Measurements from ENCODE around the gene KLK1.

DNA sequence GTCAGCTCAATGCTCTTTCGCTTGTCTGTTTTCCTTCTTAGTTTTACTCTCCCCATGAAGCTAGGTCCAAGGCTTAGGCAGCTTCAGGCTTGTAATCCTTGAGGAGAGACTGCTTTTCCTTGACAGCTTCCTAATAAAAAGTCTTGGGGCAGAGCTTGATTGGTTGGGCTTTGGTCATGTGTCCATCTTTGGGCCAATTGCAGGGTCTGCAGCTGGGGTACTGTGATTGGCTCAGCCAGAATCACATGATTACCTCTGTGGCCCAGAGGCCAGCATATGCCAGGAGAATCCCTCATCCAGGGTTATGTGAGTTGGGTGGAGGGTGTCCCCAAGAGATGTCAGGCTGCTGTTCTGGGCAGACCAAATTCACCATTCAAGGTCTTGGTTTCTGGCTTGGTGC lies 8.1 kb downstream of the KLK1 start:
- TF ChIP-seq, protein P1, sequence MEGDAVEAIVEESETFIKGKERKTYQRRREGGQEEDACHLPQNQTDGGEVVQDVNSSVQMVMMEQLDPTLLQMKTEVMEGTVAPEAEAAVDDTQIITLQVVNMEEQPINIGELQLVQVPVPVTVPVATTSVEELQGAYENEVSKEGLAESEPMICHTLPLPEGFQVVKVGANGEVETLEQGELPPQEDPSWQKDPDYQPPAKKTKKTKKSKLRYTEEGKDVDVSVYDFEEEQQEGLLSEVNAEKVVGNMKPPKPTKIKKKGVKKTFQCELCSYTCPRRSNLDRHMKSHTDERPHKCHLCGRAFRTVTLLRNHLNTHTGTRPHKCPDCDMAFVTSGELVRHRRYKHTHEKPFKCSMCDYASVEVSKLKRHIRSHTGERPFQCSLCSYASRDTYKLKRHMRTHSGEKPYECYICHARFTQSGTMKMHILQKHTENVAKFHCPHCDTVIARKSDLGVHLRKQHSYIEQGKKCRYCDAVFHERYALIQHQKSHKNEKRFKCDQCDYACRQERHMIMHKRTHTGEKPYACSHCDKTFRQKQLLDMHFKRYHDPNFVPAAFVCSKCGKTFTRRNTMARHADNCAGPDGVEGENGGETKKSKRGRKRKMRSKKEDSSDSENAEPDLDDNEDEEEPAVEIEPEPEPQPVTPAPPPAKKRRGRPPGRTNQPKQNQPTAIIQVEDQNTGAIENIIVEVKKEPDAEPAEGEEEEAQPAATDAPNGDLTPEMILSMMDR (IDR thresholded peaks at IDR 0.05; ENCODE audit: poor library complexity, severe bottlenecking): no peak
- TF ChIP-seq EZH2 (IDR thresholded peaks at IDR 0.05; ENCODE audit: borderline replicate concordance, insufficient read depth, low read length, poor library complexity, severe bottlenecking) (no peak), MXI1 (conservative IDR thresholded peaks at IDR 0.05; ENCODE audit: poor library complexity, severe bottlenecking) (no peak), SMC3 (conservative IDR thresholded peaks at IDR 0.05; ENCODE audit: poor library complexity) (no peak), TAF1 (IDR thresholded peaks at IDR 0.05; ENCODE audit: low read depth) (no peak), POLR2AphosphoS5 (IDR thresholded peaks at IDR 0.05) (no peak), RAD21 (conservative IDR thresholded peaks at IDR 0.05) (no peak), EP300 (conservative IDR thresholded peaks at IDR 0.05; ENCODE audit: poor library complexity, severe bottlenecking) (no peak)
- TF ChIP-seq, protein P2, sequence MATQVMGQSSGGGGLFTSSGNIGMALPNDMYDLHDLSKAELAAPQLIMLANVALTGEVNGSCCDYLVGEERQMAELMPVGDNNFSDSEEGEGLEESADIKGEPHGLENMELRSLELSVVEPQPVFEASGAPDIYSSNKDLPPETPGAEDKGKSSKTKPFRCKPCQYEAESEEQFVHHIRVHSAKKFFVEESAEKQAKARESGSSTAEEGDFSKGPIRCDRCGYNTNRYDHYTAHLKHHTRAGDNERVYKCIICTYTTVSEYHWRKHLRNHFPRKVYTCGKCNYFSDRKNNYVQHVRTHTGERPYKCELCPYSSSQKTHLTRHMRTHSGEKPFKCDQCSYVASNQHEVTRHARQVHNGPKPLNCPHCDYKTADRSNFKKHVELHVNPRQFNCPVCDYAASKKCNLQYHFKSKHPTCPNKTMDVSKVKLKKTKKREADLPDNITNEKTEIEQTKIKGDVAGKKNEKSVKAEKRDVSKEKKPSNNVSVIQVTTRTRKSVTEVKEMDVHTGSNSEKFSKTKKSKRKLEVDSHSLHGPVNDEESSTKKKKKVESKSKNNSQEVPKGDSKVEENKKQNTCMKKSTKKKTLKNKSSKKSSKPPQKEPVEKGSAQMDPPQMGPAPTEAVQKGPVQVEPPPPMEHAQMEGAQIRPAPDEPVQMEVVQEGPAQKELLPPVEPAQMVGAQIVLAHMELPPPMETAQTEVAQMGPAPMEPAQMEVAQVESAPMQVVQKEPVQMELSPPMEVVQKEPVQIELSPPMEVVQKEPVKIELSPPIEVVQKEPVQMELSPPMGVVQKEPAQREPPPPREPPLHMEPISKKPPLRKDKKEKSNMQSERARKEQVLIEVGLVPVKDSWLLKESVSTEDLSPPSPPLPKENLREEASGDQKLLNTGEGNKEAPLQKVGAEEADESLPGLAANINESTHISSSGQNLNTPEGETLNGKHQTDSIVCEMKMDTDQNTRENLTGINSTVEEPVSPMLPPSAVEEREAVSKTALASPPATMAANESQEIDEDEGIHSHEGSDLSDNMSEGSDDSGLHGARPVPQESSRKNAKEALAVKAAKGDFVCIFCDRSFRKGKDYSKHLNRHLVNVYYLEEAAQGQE (IDR thresholded peaks at IDR 0.05; ENCODE audit: borderline replicate concordance): no peak

All from neural cell (in vitro differentiated cells).